ENCODE measurements around the gene STARD13.
"Not testable (repeated sequence)": the region's sequence is repeated elsewhere in the genome, so short reads cannot be mapped to it uniquely, and the experiment has no call there.

The STARD13 gene

GRCh38 chr13:33186861-33187291, 98.7 kb downstream of the STARD13 start:
- DNase-seq, result no peak
- peaks cover 20% of the 10 kb centered on the region for H3K27me3 Mint-ChIP-seq

GRCh38 chr13:33185853-33186252, 99.7 kb downstream of the STARD13 start:
- H3K4me1 Mint-ChIP-seq (ENCODE audit: low read depth), result peaks cover 14% of the 10 kb centered on the region
- H3K36me3 Mint-ChIP-seq (ENCODE audit: low read depth), result no peaks in the 10 kb centered on the region
- no peak for DNase-seq
- H3K4me3 Mint-ChIP-seq, result no peak overlapping the region
- H3K27me3 Mint-ChIP-seq, result peaks cover 19% of the 10 kb centered on the region
- H3K27ac Mint-ChIP-seq, result no peak overlapping the region
- H3K9me3 Mint-ChIP-seq, result no peaks in the 10 kb centered on the region

More at GRCh38 chr13:33186861-33187291, 98.7 kb downstream of the STARD13 start:
- peaks cover 14% of the 10 kb centered on the region for H3K4me1 Mint-ChIP-seq (ENCODE audit: low read depth)
- no peaks in the 10 kb centered on the region for H3K36me3 Mint-ChIP-seq (ENCODE audit: low read depth)
- H3K9me3 Mint-ChIP-seq, result no peaks in the 10 kb centered on the region
- no peak overlapping the region for H3K4me3 Mint-ChIP-seq
- H3K27ac Mint-ChIP-seq, result peak overlapping the region; percentile 42

GRCh38 chr13:33184530-33184929, 101.0 kb downstream of the STARD13 start:
- DNase-seq, result no peak
- Mint-ChIP-seq H3K27me3 (peaks cover 19% of the 10 kb centered on the region), H3K36me3 (ENCODE audit: low read depth) (no peaks in the 10 kb centered on the region), H3K4me3 (no peak overlapping the region), H3K27ac (no peak overlapping the region), H3K9me3 (no peaks in the 10 kb centered on the region), H3K4me1 (ENCODE audit: low read depth) (peaks cover 14% of the 10 kb centered on the region)

GRCh38 chr13:33184112-33184490, 101.5 kb downstream of the STARD13 start:
- peaks cover 19% of the 10 kb centered on the region for H3K27me3 Mint-ChIP-seq
- H3K4me3 Mint-ChIP-seq, result no peak overlapping the region
- H3K4me1 Mint-ChIP-seq (ENCODE audit: low read depth), result peaks cover 14% of the 10 kb centered on the region
- no peak for DNase-seq
- no peaks in the 10 kb centered on the region for H3K9me3 Mint-ChIP-seq
- no peaks in the 10 kb centered on the region for H3K36me3 Mint-ChIP-seq (ENCODE audit: low read depth)
- no peak overlapping the region for H3K27ac Mint-ChIP-seq

GRCh38 chr13:33183431-33184111, 102.0 kb downstream of the STARD13 start:
- peaks cover 19% of the 10 kb centered on the region for H3K27me3 Mint-ChIP-seq
- DNase-seq, result no peak
- no peaks in the 10 kb centered on the region for H3K9me3 Mint-ChIP-seq
- H3K4me3 Mint-ChIP-seq, result no peak overlapping the region
- H3K4me1 Mint-ChIP-seq (ENCODE audit: low read depth), result peaks cover 14% of the 10 kb centered on the region
- H3K36me3 Mint-ChIP-seq (ENCODE audit: low read depth), result no peaks in the 10 kb centered on the region
- no peak overlapping the region for H3K27ac Mint-ChIP-seq

- H3K4me1 Mint-ChIP-seq (ENCODE audit: low read depth), result peaks cover 7% of the 10 kb centered on the region
- H3K27me3 Mint-ChIP-seq, result peaks cover 19% of the 10 kb centered on the region
These were observed 102.8 kb downstream of the STARD13 start for GRCh38 chr13:33182729-33183128.

GRCh38 chr13:33181264-33181663, 104.3 kb downstream of the STARD13 start:
- Mint-ChIP-seq H3K4me3 (no peak overlapping the region), H3K9me3 (peaks cover 2% of the 10 kb centered on the region), H3K4me1 (ENCODE audit: low read depth) (no peaks in the 10 kb centered on the region), H3K27me3 (peaks cover 19% of the 10 kb centered on the region), H3K36me3 (ENCODE audit: low read depth) (no peaks in the 10 kb centered on the region), H3K27ac (no peak overlapping the region)
- no peak for DNase-seq

More at GRCh38 chr13:33182729-33183128, 102.8 kb downstream of the STARD13 start:
- no peak for DNase-seq
- H3K9me3 Mint-ChIP-seq, result peaks cover 2% of the 10 kb centered on the region
- no peaks in the 10 kb centered on the region for H3K36me3 Mint-ChIP-seq (ENCODE audit: low read depth)
- no peak overlapping the region for H3K4me3 Mint-ChIP-seq
- H3K27ac Mint-ChIP-seq, result no peak overlapping the region

GRCh38 chr13:33180122-33180804, 105.3 kb downstream of the STARD13 start:
- DNase-seq, result no peak
- Mint-ChIP-seq H3K4me3 (no peak overlapping the region), H3K9me3 (peaks cover 2% of the 10 kb centered on the region), H3K4me1 (ENCODE audit: low read depth) (no peaks in the 10 kb centered on the region), H3K27ac (no peak overlapping the region), H3K27me3 (peaks cover 23% of the 10 kb centered on the region), H3K36me3 (ENCODE audit: low read depth) (no peaks in the 10 kb centered on the region)

GRCh38 chr13:33179463-33179862, 106.1 kb downstream of the STARD13 start:
- Mint-ChIP-seq H3K4me1 (ENCODE audit: low read depth) (no peaks in the 10 kb centered on the region), H3K4me3 (no peak overlapping the region), H3K9me3 (peaks cover 2% of the 10 kb centered on the region), H3K36me3 (ENCODE audit: low read depth) (no peaks in the 10 kb centered on the region), H3K27ac (no peak overlapping the region), H3K27me3 (peaks cover 20% of the 10 kb centered on the region)
- no peak for DNase-seq

- H3K36me3 Mint-ChIP-seq (ENCODE audit: low read depth), result no peaks in the 10 kb centered on the region
- no peak overlapping the region for H3K27ac Mint-ChIP-seq
- peaks cover 2% of the 10 kb centered on the region for H3K9me3 Mint-ChIP-seq
These were observed 107.2 kb downstream of the STARD13 start for GRCh38 chr13:33178209-33178840.

GRCh38 chr13:33177340-33178208, 108.0 kb downstream of the STARD13 start:
- H3K27me3 Mint-ChIP-seq, result peaks cover 21% of the 10 kb centered on the region
- not testable (repeated sequence) for H3K27ac Mint-ChIP-seq; H3K36me3 Mint-ChIP-seq (ENCODE audit: low read depth); H3K4me1 Mint-ChIP-seq (ENCODE audit: low read depth); DNase-seq; H3K4me3 Mint-ChIP-seq; H3K9me3 Mint-ChIP-seq

More at GRCh38 chr13:33178209-33178840, 107.2 kb downstream of the STARD13 start:
- no peak for DNase-seq
- Mint-ChIP-seq H3K27me3 (peaks cover 21% of the 10 kb centered on the region), H3K4me3 (no peak overlapping the region), H3K4me1 (ENCODE audit: low read depth) (no peaks in the 10 kb centered on the region)

- Mint-ChIP-seq H3K27ac (no peak overlapping the region), H3K9me3 (peaks cover 2% of the 10 kb centered on the region), H3K4me1 (ENCODE audit: low read depth) (no peaks in the 10 kb centered on the region), H3K27me3 (peaks cover 21% of the 10 kb centered on the region), H3K36me3 (ENCODE audit: low read depth) (no peaks in the 10 kb centered on the region), H3K4me3 (no peak overlapping the region)
- no peak for DNase-seq
These were observed 109.0 kb downstream of the STARD13 start for GRCh38 chr13:33176526-33176925.

- no peak for DNase-seq
- Mint-ChIP-seq H3K27me3 (peaks cover 19% of the 10 kb centered on the region), H3K36me3 (ENCODE audit: low read depth) (no peaks in the 10 kb centered on the region), H3K4me1 (ENCODE audit: low read depth) (no peaks in the 10 kb centered on the region), H3K27ac (no peak overlapping the region), H3K9me3 (peaks cover 2% of the 10 kb centered on the region), H3K4me3 (no peak overlapping the region)
These were observed 109.6 kb downstream of the STARD13 start for GRCh38 chr13:33175991-33176390.

GRCh38 chr13:33174931-33175330, 110.6 kb downstream of the STARD13 start:
- no peaks in the 10 kb centered on the region for H3K4me1 Mint-ChIP-seq (ENCODE audit: low read depth)
- H3K27me3 Mint-ChIP-seq, result peaks cover 25% of the 10 kb centered on the region
- DNase-seq, result no peak
- no peak overlapping the region for H3K27ac Mint-ChIP-seq
- peaks cover 2% of the 10 kb centered on the region for H3K9me3 Mint-ChIP-seq
- H3K36me3 Mint-ChIP-seq (ENCODE audit: low read depth), result no peaks in the 10 kb centered on the region
- H3K4me3 Mint-ChIP-seq, result no peak overlapping the region

Measured in activated T-cell treated with anti-CD3 and anti-CD28 coated beads, Interleukin-2, amount 50 U/mL, for 24 hours (primary cell).